HG02884 (cell line): Measurements from ENCODE around the gene CNFN.

ENCODE experiments used
- ATAC-seq: cut with Tn5 transposase; IDR thresholded peaks from one replicate; pipeline ENCODE4 v1.9.1; 2021; ENCODE audit warnings: mild to moderate bottlenecking, moderate library complexity; ENCODE audit not compliant: unreplicated experiment

CNFN gene

DNA sequence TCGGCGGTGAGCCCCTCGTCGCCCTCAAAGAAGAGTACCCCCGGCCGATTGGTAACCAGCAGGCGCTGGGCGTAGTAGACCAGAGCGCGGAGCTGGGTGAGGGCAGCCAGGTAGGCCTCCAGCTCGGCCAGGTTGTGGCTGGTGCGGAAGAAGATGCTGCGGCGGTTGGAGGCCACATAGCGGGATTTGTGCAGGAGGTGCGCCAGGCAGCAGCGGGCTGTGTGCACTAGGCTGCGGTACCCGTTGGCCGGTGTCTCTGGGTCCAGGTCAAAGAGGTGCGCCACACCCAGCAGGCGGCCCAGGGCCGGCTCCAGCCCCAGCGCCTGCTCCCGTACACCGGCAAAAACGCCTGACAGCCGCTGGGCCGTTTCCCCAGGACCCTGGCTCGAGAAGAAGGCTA lies 20.3 kb upstream of the CNFN start:
- no peak for ATAC-seq

DNA sequence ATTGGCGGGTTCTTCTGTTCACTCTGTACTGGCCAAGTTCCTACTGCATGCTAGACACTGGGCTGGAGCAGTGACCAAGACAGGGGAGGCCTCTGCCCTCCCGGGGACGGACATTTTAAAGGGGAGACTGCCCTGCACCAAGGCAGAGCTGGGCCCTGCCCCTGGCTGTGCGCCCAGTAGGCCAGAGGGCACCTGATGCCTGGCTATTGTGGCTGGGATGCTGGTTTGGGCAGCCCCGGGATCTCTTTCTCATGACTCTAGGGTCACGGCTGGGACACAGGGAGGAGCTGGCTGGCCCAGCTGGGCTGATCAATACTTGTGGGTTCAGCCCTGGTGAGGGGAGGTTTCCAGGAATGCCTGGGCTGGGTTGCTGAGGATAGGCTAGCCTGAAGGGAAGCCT lies 19.4 kb upstream of the CNFN start:
- no peak for ATAC-seq

DNA sequence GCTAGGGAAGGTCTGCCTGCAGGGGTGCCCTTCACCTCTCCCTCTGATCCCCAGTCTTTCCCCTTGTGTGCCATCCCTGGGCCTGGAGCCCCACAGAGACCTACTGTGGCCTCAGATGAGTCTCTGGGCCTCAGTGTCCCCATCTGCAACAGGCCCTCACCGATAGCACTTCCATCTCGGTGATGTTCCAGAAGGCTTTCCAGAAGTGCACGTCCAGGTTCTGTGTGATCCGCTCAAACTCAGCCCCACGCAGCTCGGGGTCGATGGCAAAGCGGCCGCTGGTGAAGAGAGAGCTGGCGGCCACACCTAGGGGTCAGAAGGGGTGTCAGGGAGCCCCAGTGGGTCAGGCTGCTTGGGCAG lies 17.7 kb upstream of the CNFN start:
- ATAC-seq, result no peak

DNA sequence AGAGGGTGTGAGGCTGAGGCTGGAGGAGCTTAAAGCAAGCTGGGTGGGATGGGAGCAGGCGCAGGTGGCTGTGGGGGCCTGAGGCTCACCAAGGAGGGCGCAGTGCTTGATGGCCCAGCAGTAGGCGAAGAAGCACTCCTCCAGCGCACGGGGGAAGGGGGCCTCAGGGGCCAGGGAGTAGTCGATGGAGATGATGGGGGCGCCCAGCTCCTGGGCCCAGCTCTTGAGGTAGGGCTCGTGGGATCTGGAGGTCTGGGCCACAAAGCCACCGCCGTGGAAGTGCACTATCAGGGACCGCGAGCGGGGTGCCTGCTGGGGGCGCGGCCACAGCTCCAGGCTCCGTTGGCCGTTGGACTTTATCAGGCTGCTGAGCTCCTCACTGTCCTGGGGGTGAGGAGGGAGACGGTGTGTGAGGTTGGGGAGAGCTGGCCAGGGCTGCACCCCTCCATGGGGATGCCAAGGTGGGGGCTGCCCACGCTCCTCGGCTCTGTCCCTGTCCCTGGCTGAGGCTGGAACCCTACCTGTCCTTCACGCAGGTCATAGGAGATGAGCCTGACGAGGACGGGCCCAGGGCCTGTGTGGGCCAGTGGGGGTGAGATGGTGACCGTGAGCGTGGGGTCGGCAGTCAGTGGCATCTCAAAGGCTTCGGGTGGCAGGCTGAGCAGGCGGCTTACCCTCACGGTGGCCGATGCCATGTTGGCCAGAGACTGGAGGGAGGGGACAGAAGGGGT lies 17.2 kb upstream of the CNFN start:
- no peak for ATAC-seq

DNA sequence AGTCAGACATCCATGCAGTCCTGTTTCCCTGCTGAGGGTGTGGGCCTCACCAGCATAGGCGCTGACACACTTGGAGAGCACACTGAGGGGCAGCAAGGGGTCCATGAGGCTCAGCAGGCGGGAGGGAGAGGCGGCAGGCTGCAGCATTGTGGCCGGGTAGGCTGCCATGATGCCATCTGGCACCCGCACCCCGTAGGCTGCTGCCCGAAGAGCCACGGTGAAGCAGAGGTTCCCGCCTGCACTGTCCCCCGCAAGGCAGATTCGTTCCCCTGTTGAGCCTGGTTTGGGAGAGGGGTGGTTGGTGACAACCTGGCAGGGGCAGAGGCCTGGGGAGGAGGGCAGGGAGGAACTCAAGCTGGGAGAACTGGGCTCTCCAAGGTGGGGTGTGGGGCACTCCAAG lies 16.0 kb upstream of the CNFN start:
- ATAC-seq, result no peak

- ATAC-seq, result no peak
These were observed 13.5 kb upstream of the CNFN start for GRCh38 chr19:42403586-42403985.

- ATAC-seq, result no peak
These were observed 12.4 kb upstream of the CNFN start for GRCh38 chr19:42402376-42403116.

DNA sequence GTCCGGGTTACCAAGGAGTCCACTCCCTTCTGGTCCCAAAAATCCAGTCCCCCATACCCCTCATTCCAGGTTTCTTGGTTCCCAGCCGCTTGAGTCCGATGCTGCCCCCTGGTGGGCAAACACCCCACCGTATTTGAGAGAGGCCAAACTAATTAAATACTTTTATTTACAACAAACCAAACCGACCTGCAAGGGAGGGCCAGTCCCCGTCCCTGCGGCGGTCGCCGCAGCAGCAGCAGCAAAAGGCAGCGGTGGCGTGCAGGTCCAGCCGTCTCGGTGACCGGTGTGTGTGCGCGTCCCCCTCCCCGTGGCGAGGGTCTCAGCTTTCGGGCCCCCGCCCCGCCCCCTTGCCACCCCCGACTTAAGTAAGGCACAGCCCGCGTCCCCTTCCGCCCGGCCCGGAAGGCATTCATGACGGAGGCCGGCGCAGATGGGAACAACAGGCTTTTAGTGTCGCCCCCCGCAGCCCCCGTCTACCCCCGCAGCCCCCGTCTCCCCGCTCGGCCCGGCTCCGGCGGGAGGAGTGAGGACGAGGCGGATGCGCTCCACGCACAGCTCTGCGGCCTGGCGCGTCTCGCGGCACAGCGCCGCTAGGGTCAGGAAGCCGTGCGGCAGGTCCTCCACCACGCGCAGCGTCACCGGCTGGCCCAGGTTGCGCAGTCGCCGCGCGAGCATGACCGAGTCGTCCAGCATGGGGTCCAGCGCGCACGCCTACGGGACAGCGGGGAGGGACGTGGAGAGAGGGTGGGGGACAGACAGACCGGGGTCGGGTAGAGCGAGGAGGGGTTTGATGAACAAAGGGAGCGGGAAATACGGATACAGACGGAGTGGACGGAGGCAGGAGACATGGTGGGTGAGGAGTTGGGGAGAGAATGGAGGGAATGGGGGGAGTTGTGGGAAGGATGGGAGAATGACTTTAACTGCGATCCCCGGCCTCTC lies 11.5 kb upstream of the CNFN start:
- no peak for ATAC-seq

DNA sequence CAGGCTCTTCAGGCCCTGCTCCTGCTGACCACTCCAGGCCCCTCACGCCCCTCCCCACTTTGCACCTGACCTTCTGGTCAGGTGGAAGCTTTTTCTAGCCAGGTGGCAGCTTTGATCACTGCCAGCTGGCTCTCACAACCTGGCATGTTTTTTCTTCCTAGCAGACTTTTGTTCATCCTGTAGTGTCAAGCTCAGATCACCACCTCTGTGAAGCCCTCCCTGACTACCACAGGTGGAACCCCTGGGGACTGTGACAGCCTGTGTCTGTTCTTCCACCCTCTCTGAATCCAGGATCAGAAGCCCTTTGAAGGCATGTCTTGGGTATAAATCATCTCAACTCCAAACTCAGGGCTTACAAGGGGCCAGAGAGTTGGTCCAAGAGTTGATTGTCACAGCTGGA lies 10.3 kb upstream of the CNFN start:
- ATAC-seq, result no peak

GRCh38 chr19:42397263-42398166 lies 7.4 kb upstream of the CNFN start:
- ATAC-seq, result no peak

DNA sequence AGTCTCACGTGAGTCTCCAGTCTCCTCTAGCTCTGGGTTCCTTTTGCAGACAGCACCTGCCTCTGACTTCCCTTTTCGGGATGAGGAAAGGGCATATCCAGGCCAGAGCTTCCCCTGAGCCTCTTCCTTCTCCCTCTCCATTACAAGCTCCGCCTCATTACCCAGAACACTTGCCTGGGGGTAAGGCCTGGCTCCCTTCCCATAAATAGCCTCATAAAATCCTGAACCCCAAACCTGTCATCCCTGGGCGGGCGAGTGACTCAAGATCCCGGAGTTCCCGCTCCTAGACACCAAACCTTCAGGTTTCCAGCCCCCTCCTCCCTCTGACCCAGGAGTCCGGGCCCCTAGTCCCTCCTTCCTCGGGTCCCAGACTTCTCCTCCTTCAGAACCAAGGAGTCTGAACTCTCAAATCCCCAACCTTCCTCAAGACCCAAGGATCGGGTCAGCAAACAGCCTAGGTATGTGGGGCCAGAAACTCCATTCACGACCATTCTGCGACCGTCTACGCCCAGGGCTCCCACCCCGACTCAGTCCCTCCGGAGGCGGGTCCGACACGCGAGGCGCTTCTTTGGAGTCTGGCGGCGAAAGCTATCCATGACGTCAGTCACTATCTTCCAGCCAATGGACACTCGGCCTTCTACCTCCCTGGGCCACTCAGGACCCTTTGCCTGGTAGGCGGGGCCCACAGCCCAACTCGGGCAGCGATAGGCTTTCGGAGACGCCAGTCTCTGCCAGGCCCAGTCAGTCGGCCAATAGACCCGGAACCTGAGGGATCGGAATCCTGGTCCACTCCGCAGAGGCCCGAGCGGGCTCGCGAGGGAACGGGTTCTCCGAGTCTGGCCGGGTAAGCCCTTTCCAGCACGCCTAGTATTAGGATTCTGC lies 6.5 kb upstream of the CNFN start:
- peak; percentile 94 for ATAC-seq

- ATAC-seq, result no peak
These were observed 4.7 kb upstream of the CNFN start for GRCh38 chr19:42394751-42395150.

DNA sequence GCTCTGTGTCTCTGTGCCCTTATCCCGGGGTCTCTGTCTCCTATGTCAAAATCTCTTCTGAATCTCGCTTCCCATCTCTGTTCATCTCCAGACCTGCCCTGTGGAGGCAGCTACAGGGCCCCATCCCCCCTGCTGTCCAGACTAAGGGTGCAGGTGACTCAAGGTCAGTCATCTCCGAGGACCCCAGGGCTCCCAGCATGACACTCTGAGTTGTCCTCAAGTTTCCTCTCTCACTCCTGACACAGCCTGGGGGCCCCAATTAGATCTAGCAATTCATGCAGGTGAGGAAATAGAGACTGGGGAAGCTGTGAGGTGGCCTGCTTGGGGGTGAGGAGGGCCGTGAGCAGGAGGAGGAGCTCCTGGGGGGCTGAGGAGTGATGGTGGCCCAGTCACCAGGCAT lies 2.1 kb upstream of the CNFN start:
- no peak for ATAC-seq

DNA sequence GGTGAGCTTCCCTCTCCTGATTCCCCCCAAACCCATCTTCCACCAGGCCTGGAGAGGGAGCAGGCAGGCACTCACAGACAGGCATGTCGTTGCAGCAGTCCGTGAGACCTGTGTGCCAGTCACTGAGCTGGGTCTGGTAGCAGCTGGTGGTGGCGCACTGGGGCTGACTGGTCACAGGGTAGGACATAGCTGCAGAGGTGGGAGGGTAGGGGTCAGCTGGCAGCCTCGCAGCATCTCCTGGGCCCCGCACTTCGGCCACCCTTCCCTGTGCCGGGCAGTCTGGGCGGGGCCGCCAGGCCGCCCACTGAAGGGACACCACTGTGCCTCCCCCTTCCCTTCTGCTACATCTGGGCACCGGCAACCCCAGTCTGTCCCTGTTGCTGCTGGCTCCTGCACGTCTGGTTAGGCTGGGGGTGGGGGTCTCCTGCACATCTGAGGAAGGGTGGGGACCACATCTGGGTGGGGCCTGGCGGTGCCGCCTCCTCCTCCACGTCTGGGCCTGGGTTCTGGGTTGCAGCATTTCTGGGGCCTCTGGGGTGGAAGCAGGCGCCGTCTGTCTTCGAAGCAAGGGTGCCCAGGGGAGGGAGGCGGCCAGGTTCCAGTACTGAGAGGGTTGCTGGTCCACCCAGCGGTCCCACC lies 1.1 kb downstream of the CNFN start:
- no peak for ATAC-seq

- ATAC-seq, result no peak
These were observed 3.0 kb downstream of the CNFN start for GRCh38 chr19:42386974-42387707.

DNA sequence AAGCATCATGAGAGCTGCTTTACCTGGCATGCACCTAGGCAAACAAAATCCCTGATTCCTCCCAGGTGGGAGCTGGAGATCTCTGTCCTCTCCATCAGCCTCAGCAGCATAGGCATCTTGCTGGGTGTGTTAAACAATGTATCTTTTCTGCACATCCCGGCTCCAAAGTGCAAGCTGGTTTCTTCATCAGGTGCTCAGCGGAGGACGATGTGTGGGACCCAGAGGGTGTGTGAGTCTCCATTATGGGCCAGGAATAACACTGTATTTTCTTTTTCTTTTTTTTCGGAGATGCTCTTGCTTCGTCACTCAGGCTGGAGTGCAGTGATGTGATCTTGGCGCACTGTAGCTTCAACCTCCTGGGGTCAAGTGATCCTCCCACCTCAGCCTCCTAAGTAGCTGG lies 9.9 kb downstream of the CNFN start:
- no peak for ATAC-seq

DNA sequence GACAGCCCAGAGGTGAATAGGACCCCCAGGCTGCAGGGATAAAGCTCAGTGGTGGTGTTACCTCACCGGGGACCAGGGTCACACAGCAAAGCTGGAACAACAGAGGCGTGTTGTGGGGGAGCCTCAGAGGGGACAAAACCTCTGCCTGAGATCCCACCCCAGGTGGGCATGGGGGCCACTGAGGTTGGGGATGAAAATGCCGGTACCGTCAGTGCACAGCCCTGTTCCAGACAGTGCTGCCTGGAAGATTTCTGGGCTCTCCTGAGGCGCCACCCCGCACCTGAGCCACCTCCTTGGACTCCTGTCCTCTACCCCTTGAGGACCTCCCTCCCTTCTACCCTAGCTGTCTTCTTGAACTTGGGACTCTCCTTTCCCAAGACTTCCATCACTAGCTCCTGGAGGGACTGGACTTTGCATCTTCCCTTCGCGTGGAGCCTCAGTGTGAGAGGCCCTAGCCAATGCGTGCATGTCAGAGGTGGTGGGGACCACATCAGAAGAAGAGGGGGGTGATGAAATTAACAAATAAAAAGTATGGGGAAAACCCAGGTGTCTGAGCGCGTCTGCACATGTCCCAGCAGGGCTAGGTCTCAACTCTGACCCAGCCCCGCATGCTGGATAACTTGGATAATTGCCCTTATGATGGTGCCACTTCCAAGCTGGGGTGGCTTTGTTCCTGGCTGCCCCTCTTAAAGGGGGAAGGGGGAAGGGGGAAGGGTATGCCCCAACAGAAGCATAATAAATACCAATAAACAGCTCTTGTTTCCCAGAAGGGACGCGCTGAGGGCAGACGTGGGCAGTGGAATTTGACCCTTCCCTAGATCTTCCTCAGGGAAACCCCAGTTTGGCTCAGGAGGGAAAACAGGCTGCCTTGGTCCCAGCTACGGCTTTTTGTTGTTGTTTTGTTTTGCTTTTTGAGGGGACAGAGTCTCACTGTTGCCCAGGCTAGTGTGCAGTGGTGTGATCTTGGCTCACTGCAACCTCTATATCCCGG lies 11.6 kb downstream of the CNFN start:
- no peak for ATAC-seq
